HCT116 (cell line): Measurements from ENCODE around the gene LAMP1.

Source experiments
- ELF1 ChIP-seq: IDR thresholded peaks from 2 replicates; pipeline ENCODE4 v1.6.1; 2012; ENCODE audit warnings: low read depth, borderline replicate concordance
- POLR2A ChIP-seq: IDR thresholded peaks from 2 replicates; pipeline ENCODE4 v1.7.0; 2011; ENCODE audit warnings: borderline replicate concordance; ENCODE audit not compliant: insufficient read depth, insufficient read length; ENCODE audit errors: extremely low read depth
- POLR2AphosphoS5 ChIP-seq: IDR thresholded peaks from 2 replicates; pipeline ENCODE4 v1.6.1; 2011; ENCODE audit warnings: mild to moderate bottlenecking, low read depth, low read length, moderate library complexity
- RAD21 ChIP-seq: IDR thresholded peaks from 2 replicates; pipeline ENCODE4 v1.6.1; 2012; ENCODE audit warnings: low read depth, mild to moderate bottlenecking
- TF ChIP-seq, protein P1 (sequence below), 3 experiments: fragments of 200-600 bp in 1 of 3; sonication (generic) in 1 of 3; IDR thresholded peaks in 2 of 3; conservative IDR thresholded peaks in 1 of 3; 2 replicates each; pipeline ENCODE4 v1.5.1; 2012 to 2017; ENCODE audit warnings: low read depth in 2 of 3, low read length in 2 of 3, antibody characterized with exemption in 1 of 3, borderline replicate concordance in 1 of 3, control low read depth in 1 of 3, mild to moderate bottlenecking in 1 of 3, mixed read lengths in 1 of 3, mixed run types in 1 of 3, moderate library complexity in 1 of 3; ENCODE audit not compliant: insufficient read depth in 1 of 3
- TF ChIP-seq, protein P2 (sequence below): IDR thresholded peaks from 2 replicates; pipeline ENCODE4 v1.6.1; 2012
- TF ChIP-seq, protein P3 (sequence below): IDR thresholded peaks from 2 replicates; pipeline ENCODE4 v1.6.1; 2012; ENCODE audit warnings: low read depth

DNA sequence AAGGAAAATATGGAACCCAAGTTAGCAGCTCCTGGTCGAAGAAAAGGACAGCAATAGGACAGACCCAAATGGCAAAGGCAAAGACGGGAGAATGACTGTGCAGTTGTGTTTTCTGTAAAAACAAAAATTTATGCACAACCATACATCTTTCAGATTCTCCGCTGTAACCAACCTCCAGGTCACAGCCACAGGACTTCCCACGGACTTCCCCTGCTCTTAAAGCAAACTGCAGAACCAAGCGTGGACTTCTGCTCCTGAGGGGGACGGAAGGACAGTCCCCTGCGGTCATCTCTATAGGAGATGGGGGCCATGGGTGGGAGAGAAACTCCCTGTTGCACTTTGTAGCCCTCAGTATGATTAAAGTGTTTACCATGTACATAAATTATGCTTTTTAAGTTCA lies 64.4 kb downstream of the LAMP1 start:
- TF ChIP-seq POLR2A (no peak), POLR2AphosphoS5 (no peak), RAD21 (no peak), ELF1 (no peak)
- TF ChIP-seq, protein P1, sequence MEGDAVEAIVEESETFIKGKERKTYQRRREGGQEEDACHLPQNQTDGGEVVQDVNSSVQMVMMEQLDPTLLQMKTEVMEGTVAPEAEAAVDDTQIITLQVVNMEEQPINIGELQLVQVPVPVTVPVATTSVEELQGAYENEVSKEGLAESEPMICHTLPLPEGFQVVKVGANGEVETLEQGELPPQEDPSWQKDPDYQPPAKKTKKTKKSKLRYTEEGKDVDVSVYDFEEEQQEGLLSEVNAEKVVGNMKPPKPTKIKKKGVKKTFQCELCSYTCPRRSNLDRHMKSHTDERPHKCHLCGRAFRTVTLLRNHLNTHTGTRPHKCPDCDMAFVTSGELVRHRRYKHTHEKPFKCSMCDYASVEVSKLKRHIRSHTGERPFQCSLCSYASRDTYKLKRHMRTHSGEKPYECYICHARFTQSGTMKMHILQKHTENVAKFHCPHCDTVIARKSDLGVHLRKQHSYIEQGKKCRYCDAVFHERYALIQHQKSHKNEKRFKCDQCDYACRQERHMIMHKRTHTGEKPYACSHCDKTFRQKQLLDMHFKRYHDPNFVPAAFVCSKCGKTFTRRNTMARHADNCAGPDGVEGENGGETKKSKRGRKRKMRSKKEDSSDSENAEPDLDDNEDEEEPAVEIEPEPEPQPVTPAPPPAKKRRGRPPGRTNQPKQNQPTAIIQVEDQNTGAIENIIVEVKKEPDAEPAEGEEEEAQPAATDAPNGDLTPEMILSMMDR (IDR thresholded peaks at IDR 0.05 in 2 of 3, conservative IDR thresholded peaks at IDR 0.05 in 1 of 3; ENCODE audit: borderline replicate concordance in 1 of 3, insufficient read depth in 1 of 3, low read depth in 2 of 3, low read length in 2 of 3): no peak
- TF ChIP-seq, protein P2, sequence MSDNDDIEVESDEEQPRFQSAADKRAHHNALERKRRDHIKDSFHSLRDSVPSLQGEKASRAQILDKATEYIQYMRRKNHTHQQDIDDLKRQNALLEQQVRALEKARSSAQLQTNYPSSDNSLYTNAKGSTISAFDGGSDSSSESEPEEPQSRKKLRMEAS: no peak
- TF ChIP-seq, protein P3, sequence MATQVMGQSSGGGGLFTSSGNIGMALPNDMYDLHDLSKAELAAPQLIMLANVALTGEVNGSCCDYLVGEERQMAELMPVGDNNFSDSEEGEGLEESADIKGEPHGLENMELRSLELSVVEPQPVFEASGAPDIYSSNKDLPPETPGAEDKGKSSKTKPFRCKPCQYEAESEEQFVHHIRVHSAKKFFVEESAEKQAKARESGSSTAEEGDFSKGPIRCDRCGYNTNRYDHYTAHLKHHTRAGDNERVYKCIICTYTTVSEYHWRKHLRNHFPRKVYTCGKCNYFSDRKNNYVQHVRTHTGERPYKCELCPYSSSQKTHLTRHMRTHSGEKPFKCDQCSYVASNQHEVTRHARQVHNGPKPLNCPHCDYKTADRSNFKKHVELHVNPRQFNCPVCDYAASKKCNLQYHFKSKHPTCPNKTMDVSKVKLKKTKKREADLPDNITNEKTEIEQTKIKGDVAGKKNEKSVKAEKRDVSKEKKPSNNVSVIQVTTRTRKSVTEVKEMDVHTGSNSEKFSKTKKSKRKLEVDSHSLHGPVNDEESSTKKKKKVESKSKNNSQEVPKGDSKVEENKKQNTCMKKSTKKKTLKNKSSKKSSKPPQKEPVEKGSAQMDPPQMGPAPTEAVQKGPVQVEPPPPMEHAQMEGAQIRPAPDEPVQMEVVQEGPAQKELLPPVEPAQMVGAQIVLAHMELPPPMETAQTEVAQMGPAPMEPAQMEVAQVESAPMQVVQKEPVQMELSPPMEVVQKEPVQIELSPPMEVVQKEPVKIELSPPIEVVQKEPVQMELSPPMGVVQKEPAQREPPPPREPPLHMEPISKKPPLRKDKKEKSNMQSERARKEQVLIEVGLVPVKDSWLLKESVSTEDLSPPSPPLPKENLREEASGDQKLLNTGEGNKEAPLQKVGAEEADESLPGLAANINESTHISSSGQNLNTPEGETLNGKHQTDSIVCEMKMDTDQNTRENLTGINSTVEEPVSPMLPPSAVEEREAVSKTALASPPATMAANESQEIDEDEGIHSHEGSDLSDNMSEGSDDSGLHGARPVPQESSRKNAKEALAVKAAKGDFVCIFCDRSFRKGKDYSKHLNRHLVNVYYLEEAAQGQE: no peak
